PFSK-1 (cell line): ENCODE measurements around the gene ADSL.

ENCODE experiments used
- FOXP2 ChIP-seq: optimal IDR thresholded peaks from 2 replicates; pipeline ENCODE3; 2011; ENCODE audit warnings: borderline replicate concordance, control low read depth, inconsistent platforms; ENCODE audit not compliant: insufficient read depth; ENCODE audit errors: extremely low read length, extremely low read depth
- POLR2AphosphoS5 ChIP-seq: IDR thresholded peaks from 2 replicates; pipeline ENCODE4 v1.6.1; 2012; ENCODE audit warnings: low read depth, mild to moderate bottlenecking, control low read depth, low read length, moderate library complexity
- REST ChIP-seq, 2 experiments: IDR thresholded peaks; 2 replicates each; pipeline versions ENCODE4 v1.6.1 to v1.8.0; 2011 to 2012; ENCODE audit warnings: low read depth in 2 of 2, low read length in 2 of 2, control low read depth in 1 of 2, inconsistent platforms in 1 of 2, mild to moderate bottlenecking in 1 of 2, moderate library complexity in 1 of 2; ENCODE audit not compliant: insufficient read depth in 1 of 2
- SIN3A ChIP-seq: IDR thresholded peaks from 2 replicates; pipeline ENCODE4 v1.6.1; 2012; ENCODE audit warnings: mild to moderate bottlenecking, low read length, moderate library complexity, borderline replicate concordance; ENCODE audit not compliant: insufficient read depth
- TAF1 ChIP-seq: IDR thresholded peaks from 2 replicates; pipeline ENCODE4 v1.6.1; 2012; ENCODE audit warnings: low read length, control low read depth, borderline replicate concordance; ENCODE audit not compliant: insufficient read depth

The ADSL gene

DNA sequence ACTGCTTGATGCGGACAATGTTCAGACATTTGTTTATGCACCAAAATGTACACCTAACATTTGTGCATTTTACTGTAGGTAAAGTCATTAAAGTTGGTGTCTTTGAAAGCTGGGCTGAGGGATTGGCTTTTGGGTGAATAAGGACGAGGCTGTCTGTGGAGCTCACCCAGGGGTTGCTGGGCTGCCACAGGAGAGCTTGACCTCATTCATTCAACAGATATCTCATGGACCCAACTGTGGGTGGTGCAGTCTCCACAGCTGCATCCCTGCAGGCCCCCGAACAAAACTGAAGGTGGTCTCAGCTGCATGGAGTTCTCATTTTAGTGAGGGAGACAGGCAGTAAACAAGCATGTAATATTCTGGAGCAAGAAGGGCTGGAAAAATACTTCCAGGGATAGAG, 56.8 kb downstream of the ADSL start:
- TF ChIP-seq REST (IDR thresholded peaks at IDR 0.05; ENCODE audit: insufficient read depth in 1 of 2, low read depth in 2 of 2, low read length in 2 of 2) (no peak), POLR2AphosphoS5 (no peak), SIN3A (no peak), FOXP2 (no peak), TAF1 (no peak)

DNA sequence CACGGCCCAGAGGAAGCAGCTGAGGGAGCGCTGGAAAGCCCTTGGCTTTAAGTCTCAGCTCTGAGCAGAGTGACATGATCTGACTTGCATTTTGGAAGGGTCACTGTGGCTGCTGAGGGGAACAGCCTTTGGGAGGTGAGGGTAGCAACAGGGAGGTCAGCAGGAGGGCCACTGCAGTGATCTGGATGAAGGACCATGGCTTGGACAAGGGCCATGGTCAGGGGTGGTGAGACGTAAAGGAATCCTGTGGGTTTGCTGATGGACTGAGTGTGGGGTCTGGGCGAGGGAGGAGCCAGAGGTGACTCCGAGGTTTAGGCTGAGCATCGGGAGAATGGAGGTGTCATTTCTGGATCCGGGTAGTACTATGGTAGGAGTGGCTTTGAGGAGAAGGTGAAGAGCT, 57.4 kb downstream of the ADSL start:
- no peak for TF ChIP-seq SIN3A
- TF ChIP-seq TAF1 = no peak
- TF ChIP-seq FOXP2 = no peak
- no peak for TF ChIP-seq REST (IDR thresholded peaks at IDR 0.05; ENCODE audit: insufficient read depth in 1 of 2, low read depth in 2 of 2, low read length in 2 of 2)
- TF ChIP-seq POLR2AphosphoS5 = no peak

DNA sequence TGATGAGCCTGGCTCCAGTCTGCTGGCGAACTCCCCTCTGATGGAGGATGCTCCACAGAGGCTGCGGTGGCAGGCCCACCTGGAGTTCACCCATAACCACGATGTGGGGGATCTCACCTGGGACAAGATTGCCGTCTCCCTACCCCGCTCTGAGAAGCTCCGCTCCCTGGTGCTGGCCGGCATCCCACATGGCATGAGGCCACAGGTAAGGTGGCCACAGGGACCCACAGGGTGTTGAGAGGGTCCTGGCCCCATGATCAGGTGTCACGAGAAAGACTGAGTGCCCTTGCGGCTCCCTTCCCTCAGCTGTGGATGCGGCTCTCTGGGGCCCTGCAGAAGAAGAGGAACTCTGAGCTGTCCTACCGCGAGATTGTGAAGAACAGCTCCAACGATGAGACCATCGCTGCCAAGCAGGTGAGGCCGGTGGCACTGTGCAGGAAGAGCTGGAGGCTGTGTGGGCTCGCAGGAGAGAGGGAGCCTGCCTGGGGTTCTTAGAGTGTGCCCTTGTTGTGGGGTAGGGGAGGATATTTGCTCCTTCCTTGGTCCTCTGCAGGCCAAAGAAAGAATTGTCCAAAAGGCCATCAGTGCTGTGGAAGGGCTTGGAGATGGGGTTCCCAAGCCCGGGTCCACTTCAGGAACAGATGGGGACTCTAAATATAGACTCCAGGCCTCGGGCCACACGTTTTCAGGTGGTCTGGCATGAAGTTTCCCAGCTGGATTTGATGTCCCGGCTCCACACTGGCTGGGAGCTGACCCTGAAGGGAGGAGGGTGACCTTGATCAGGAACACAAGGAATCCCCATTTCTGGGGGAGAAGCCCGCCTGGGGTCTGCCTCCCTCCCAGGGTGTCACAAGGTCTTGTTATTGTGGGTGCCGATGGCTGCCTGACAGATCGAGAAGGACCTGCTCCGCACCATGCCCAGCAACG, 58.2 kb downstream of the ADSL start:
- TF ChIP-seq TAF1 (no peak), FOXP2 (no peak), SIN3A (no peak), REST (IDR thresholded peaks at IDR 0.05; ENCODE audit: insufficient read depth in 1 of 2, low read depth in 2 of 2, low read length in 2 of 2) (no peak), POLR2AphosphoS5 (no peak)

- TF ChIP-seq POLR2AphosphoS5 = no peak
- no peak for TF ChIP-seq REST (IDR thresholded peaks at IDR 0.05; ENCODE audit: insufficient read depth in 1 of 2, low read depth in 2 of 2, low read length in 2 of 2)
- TF ChIP-seq TAF1 = no peak
These were observed 59.1 kb downstream of the ADSL start for GRCh38 chr22:40405178-40406062.
